ENCODE data around the gene CYP4F11.
"Not testable (repeated sequence)": the region's sequence is repeated elsewhere in the genome, so short reads cannot be mapped to it uniquely, and the experiment has no call there.

Gene CYP4F11

DNA sequence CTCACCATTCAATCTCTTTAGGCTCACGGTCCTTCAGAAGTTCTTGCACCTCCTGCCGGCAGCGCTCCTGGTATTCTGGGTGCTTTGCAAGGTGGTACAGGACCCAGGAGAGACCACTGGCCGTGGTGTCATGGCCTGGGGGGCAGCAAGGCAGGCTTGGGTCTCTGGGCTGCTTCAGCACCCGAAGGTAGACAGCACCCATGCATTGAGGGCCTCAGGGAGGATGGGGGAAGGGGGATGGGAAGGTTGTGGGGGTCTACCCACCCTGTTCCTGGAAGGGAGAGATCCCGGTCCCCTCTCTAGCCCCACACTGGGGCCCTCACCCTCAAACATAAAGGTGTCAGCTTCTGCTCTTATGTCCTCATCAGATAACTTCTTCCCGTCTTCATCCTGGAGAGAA is 48.4 kb downstream of the CYP4F11 start:
- ATAC-seq (ENCODE audit: low read depth), result no peak

DNA sequence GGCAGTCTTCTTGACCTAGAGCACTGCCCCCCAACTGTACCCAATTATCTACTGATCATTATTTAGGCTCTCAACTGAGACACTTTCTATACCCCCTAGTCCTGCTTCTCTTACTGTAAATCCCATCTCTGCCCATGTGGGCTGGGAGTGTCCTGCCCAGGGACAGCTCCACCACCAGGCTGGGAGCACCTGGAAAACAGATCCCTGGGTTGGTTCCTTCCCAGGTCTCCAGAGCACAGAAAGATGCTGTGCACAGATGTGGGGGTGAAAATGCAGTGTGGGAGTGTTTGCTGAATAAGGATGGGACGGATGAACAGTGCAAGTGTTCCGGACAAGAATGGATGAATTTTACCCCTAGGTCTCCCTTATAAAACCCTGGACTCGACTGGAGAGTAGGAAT is 49.2 kb downstream of the CYP4F11 start:
- Histone ChIP-seq H3K4me1 (ENCODE audit: insufficient read depth, poor library complexity, severe bottlenecking) (no peaks in the 10 kb centered on the region), H3K27ac (ENCODE audit: poor library complexity, severe bottlenecking) (no peak overlapping the region), H3K27me3 (ENCODE audit: insufficient read depth, poor library complexity, severe bottlenecking) (no peaks in the 10 kb centered on the region), H3K4me3 (ENCODE audit: severe bottlenecking) (no peak overlapping the region), H3K36me3 (ENCODE audit: low read depth) (no peaks in the 10 kb centered on the region), H3K9me3 (ENCODE audit: severe bottlenecking) (no peaks in the 10 kb centered on the region)
- TF ChIP-seq, protein P1, sequence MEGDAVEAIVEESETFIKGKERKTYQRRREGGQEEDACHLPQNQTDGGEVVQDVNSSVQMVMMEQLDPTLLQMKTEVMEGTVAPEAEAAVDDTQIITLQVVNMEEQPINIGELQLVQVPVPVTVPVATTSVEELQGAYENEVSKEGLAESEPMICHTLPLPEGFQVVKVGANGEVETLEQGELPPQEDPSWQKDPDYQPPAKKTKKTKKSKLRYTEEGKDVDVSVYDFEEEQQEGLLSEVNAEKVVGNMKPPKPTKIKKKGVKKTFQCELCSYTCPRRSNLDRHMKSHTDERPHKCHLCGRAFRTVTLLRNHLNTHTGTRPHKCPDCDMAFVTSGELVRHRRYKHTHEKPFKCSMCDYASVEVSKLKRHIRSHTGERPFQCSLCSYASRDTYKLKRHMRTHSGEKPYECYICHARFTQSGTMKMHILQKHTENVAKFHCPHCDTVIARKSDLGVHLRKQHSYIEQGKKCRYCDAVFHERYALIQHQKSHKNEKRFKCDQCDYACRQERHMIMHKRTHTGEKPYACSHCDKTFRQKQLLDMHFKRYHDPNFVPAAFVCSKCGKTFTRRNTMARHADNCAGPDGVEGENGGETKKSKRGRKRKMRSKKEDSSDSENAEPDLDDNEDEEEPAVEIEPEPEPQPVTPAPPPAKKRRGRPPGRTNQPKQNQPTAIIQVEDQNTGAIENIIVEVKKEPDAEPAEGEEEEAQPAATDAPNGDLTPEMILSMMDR (IDR thresholded peaks at IDR 0.05; ENCODE audit: poor library complexity, severe bottlenecking), result no peak
- DNase-seq (ENCODE audit: low spot score) (no peak), ATAC-seq (ENCODE audit: low read depth) (no peak)

More for the DNA sequence above, 48.4 kb downstream of the CYP4F11 start:
- Histone ChIP-seq H3K27ac (ENCODE audit: poor library complexity, severe bottlenecking) (no peak overlapping the region), H3K4me3 (ENCODE audit: severe bottlenecking) (no peak overlapping the region), H3K36me3 (ENCODE audit: low read depth) (no peaks in the 10 kb centered on the region), H3K27me3 (ENCODE audit: insufficient read depth, poor library complexity, severe bottlenecking) (no peaks in the 10 kb centered on the region), H3K9me3 (ENCODE audit: severe bottlenecking) (no peaks in the 10 kb centered on the region), H3K4me1 (ENCODE audit: insufficient read depth, poor library complexity, severe bottlenecking) (no peaks in the 10 kb centered on the region)
- no peak for DNase-seq (ENCODE audit: low spot score)
- TF ChIP-seq, protein P1 (IDR thresholded peaks at IDR 0.05; ENCODE audit: poor library complexity, severe bottlenecking), result no peak

DNA sequence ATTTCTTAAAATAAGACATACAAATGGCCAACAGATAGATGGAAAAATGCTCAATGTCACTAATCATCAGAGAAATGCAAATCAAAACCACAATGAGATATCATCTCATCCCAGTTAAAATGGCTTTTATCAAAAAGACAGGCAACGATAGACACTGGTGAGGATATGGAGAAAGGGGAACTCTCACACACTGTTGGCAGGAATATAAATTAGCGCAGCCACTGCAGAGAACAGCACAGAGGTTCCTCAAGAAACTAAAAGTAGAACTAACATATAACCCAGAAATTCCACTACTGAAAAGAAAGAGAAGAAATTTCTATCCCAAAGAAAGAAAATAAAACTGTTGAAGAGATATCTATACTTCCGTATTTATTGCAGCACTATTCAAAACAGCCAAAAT is 51.0 kb downstream of the CYP4F11 start:
- H3K27me3 ChIP-seq (ENCODE audit: insufficient read depth, poor library complexity, severe bottlenecking); H3K4me1 ChIP-seq (ENCODE audit: insufficient read depth, poor library complexity, severe bottlenecking); ATAC-seq (ENCODE audit: low read depth); H3K4me3 ChIP-seq (ENCODE audit: severe bottlenecking); DNase-seq (ENCODE audit: low spot score); H3K27ac ChIP-seq (ENCODE audit: poor library complexity, severe bottlenecking); H3K36me3 ChIP-seq (ENCODE audit: low read depth); H3K9me3 ChIP-seq (ENCODE audit: severe bottlenecking): not testable (repeated sequence)

DNA sequence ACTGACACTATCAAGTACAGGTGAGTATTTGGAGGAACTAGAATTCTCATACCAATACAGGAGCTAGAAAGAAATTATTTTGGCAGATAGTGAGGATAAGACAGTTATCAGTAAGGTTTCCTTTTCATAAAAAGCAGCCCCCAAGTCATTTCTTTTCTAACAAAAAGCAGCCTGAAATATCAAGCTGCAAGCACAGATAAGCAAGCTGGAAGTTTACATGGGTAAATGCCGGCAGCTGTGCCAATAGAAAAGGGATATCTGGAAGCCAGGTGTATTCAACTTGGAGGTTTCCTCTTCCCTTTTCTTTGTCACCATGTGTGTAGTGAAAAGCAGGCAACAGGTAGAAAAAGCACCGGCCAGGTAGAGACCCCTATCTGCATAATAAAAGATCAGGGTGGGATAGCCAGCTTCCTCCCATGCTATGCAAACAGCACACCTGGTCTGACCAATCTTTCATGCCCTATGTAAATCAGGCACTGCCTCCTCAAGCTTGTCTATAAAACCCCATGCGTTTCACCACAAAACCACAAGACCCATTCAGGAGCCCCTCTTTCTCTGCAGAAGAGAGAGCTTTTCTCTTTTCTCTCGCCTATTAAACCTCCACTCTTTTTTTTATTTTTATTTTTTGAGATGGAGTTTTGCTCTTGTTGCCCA is 59.4 kb downstream of the CYP4F11 start:
- no peak overlapping the region for H3K4me3 ChIP-seq (ENCODE audit: severe bottlenecking)
- TF ChIP-seq, protein P1 (IDR thresholded peaks at IDR 0.05; ENCODE audit: poor library complexity, severe bottlenecking), result no peak
- H3K4me1 ChIP-seq (ENCODE audit: insufficient read depth, poor library complexity, severe bottlenecking), result peaks cover 11% of the 10 kb centered on the region
- ATAC-seq (ENCODE audit: low read depth), result no peak
- no peaks in the 10 kb centered on the region for H3K27me3 ChIP-seq (ENCODE audit: insufficient read depth, poor library complexity, severe bottlenecking)
- DNase-seq (ENCODE audit: low spot score), result no peak
- no peaks in the 10 kb centered on the region for H3K36me3 ChIP-seq (ENCODE audit: low read depth)
- no peak overlapping the region for H3K27ac ChIP-seq (ENCODE audit: poor library complexity, severe bottlenecking)
- no peaks in the 10 kb centered on the region for H3K9me3 ChIP-seq (ENCODE audit: severe bottlenecking)

DNA sequence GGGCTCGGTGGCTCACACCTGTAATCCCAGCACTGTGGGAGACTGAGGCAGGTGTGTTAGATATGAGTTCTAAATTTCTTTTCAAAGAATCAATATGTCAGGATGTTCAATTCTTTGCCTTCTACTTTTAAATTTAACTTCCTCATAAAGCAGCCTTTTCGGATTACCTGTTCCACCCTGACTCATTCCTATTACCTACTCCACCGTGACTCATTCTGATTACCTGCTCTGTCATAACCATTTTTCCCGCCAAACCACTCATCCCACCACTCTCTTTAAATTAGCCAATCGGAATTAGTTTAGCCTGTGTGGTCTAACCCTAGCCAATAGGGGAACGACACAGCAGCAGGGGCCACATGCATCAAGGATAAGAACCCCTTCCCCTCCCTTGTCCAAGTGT is 60.6 kb downstream of the CYP4F11 start:
- H3K4me3 ChIP-seq (ENCODE audit: severe bottlenecking); H3K27me3 ChIP-seq (ENCODE audit: insufficient read depth, poor library complexity, severe bottlenecking); ATAC-seq (ENCODE audit: low read depth); H3K36me3 ChIP-seq (ENCODE audit: low read depth); H3K9me3 ChIP-seq (ENCODE audit: severe bottlenecking); DNase-seq (ENCODE audit: low spot score); H3K27ac ChIP-seq (ENCODE audit: poor library complexity, severe bottlenecking): not testable (repeated sequence)
- peaks cover 19% of the 10 kb centered on the region for H3K4me1 ChIP-seq (ENCODE audit: insufficient read depth, poor library complexity, severe bottlenecking)

DNA sequence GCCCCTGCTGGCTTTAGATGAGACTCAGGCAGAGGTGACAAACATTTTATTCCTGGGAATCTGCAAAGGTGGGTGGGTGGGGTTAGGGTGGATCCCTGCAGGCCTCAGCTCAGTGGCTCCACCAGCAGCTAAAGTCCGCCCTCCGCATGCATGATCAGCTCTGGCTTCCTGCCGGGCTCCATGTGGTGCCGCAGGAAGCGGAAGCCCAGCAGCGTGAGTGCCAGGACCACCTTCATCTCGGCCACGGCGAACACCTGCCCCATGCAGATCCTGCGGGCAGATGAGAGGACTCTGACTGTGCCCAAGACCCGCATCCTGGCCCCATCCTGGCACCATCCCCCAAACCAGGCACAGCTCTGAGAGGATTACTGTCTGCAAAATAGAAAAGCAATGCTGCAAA is 62.8 kb downstream of the CYP4F11 start:
- no peak for DNase-seq (ENCODE audit: low spot score)
- TF ChIP-seq, protein P1 (IDR thresholded peaks at IDR 0.05; ENCODE audit: poor library complexity, severe bottlenecking), result no peak
- ATAC-seq (ENCODE audit: low read depth), result no peak
- Histone ChIP-seq H3K27ac (ENCODE audit: poor library complexity, severe bottlenecking) (no peak overlapping the region), H3K4me3 (ENCODE audit: severe bottlenecking) (no peak overlapping the region), H3K36me3 (ENCODE audit: low read depth) (no peaks in the 10 kb centered on the region), H3K9me3 (ENCODE audit: severe bottlenecking) (no peaks in the 10 kb centered on the region), H3K4me1 (ENCODE audit: insufficient read depth, poor library complexity, severe bottlenecking) (peaks cover 19% of the 10 kb centered on the region), H3K27me3 (ENCODE audit: insufficient read depth, poor library complexity, severe bottlenecking) (no peaks in the 10 kb centered on the region)

All from RWPE2 (cell line).